Peyer's patch (tissue), 4 donors: ENCODE measurements around the gene EXOSC7. TPM values are rescaled to one million over a fixed set of nuclear protein-coding genes. Genes with fewer than 3 reads are reported as not detected.

Experiments
- DNase-seq, 3 donors: peaks; one replicate each; pipeline ENCODE4 v3.0.0-alpha.2; 2017 to 2019
- H3K27ac ChIP-seq, 4 donors: fragments of 200-600 bp; sonication (generic); one replicate each; pipeline ENCODE4 v1.5.1; 2016 to 2019
- H3K27me3 ChIP-seq, 2 donors: fragments of 200-600 bp; sonication (generic); one replicate each; pipeline ENCODE4 v1.5.1; 2019
- H3K36me3 ChIP-seq, 3 donors: fragments of 200-600 bp; sonication (generic); one replicate each; pipeline ENCODE4 v1.5.1; 2016 to 2019
- H3K4me1 ChIP-seq, 4 donors: fragments of 200-600 bp; sonication (generic); one replicate each; pipeline ENCODE4 v1.5.1; 2016 to 2019
- H3K4me3 ChIP-seq, 4 donors: fragments of 200-600 bp; sonication (generic); 1 replicate in 3 of 4; 2 replicates in 1 of 4; pipeline ENCODE4 v1.5.1; 2016 to 2019; ENCODE audit warnings: mild to moderate bottlenecking in 1 of 4
- H3K9me3 ChIP-seq, 4 donors: fragments of 200-600 bp; sonication (generic); one replicate each; pipeline ENCODE4 v1.5.1; 2016 to 2019; ENCODE audit warnings: mild to moderate bottlenecking in 1 of 4
- POLR2A ChIP-seq, 2 donors: fragments of 450-650 bp; IDR thresholded peaks; one replicate each; pipeline ENCODE4 v1.5.1; 2017; ENCODE audit warnings: antibody characterized with exemption in 2 of 2, mild to moderate bottlenecking in 2 of 2, moderate library complexity in 2 of 2
- total RNA-seq, 4 donors: library from RNA; depleted of rRNA; stranded (reverse); fragments of >200 nt; gene quantifications; one replicate each; pipeline ENCODE4 v1.1.0, GENCODE V29; 2016
- TF ChIP-seq, protein P1 (sequence below), 6 experiments: fragments of 450-650 bp in 4 of 6; fragments of 200-600 bp in 2 of 6; sonication (generic) in 1 of 6; IDR thresholded peaks; one replicate each; pipeline ENCODE4 v1.5.1; 2017 to 2019; ENCODE audit warnings: antibody characterized with exemption in 6 of 6, mild to moderate bottlenecking in 3 of 6, moderate library complexity in 1 of 6

Gene EXOSC7
- total RNA-seq, 4 donors from 2014 or later = 19.8 to 66.0 (median 28.6) TPM

DNA sequence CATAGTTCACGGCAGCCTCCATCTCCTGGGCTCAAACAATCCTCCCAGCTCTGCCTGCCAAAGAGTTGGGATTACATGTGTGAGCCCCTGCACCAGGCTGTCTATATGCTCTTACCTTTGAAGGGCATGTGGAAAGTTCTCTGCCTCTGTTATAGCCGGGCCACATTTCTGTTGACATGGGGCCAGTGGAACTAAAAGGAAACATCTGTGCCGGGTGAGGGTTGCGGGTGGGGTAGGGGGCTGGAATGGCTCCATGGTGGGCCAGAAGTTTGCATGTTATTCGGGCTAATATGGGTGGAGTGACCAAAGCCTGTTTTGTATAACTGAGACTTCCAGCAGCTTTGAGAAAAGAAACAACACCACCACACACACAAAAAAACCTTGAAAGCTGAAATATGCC lies 41.8 kb downstream of the EXOSC7 start:
- no peak for TF ChIP-seq POLR2A (IDR thresholded peaks at IDR 0.05)
- TF ChIP-seq, protein P1, sequence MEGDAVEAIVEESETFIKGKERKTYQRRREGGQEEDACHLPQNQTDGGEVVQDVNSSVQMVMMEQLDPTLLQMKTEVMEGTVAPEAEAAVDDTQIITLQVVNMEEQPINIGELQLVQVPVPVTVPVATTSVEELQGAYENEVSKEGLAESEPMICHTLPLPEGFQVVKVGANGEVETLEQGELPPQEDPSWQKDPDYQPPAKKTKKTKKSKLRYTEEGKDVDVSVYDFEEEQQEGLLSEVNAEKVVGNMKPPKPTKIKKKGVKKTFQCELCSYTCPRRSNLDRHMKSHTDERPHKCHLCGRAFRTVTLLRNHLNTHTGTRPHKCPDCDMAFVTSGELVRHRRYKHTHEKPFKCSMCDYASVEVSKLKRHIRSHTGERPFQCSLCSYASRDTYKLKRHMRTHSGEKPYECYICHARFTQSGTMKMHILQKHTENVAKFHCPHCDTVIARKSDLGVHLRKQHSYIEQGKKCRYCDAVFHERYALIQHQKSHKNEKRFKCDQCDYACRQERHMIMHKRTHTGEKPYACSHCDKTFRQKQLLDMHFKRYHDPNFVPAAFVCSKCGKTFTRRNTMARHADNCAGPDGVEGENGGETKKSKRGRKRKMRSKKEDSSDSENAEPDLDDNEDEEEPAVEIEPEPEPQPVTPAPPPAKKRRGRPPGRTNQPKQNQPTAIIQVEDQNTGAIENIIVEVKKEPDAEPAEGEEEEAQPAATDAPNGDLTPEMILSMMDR (IDR thresholded peaks at IDR 0.05) = no peak
- H3K9me3 ChIP-seq = no peaks in the 10 kb centered on the region
- no peak for DNase-seq

DNA sequence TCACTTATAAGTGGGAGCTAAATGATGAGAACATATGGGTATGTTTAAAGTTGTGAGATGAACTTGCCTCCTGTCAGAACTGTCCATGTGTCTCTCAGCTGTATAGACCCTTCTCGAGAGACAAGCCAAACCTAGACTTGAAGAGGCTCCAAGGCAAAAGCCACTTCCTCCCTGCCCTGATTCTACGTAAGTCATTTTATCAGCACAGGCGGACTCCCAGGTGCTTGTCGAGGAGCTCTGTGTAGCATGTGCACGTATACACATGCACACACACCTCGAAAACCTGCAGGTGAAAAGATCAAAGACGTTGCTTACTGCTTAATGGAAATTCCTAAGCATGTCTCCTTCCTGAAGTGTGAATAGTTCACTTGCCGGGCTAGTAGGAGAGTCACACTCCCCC lies 44.5 kb downstream of the EXOSC7 start:
- no peak for TF ChIP-seq POLR2A (IDR thresholded peaks at IDR 0.05)
- TF ChIP-seq, protein P1 (IDR thresholded peaks at IDR 0.05) = no peak
- H3K27me3 ChIP-seq = no peaks in the 10 kb centered on the region
- no peak overlapping the region for H3K4me3 ChIP-seq
- no peaks in the 10 kb centered on the region for H3K36me3 ChIP-seq
- no peaks in the 10 kb centered on the region for H3K9me3 ChIP-seq
- H3K4me1 ChIP-seq = peaks cover 0 to 6% (median 0%) of the 10 kb centered on the region in 4 donors
- no peak for DNase-seq
- H3K27ac ChIP-seq = no peak overlapping the region

More for the DNA sequence above, 41.8 kb downstream of the EXOSC7 start:
- Histone ChIP-seq H3K36me3 (no peaks in the 10 kb centered on the region), H3K4me3 (no peak overlapping the region), H3K27ac (no peak overlapping the region), H3K4me1 (no peaks in the 10 kb centered on the region), H3K27me3 (no peaks in the 10 kb centered on the region)

DNA sequence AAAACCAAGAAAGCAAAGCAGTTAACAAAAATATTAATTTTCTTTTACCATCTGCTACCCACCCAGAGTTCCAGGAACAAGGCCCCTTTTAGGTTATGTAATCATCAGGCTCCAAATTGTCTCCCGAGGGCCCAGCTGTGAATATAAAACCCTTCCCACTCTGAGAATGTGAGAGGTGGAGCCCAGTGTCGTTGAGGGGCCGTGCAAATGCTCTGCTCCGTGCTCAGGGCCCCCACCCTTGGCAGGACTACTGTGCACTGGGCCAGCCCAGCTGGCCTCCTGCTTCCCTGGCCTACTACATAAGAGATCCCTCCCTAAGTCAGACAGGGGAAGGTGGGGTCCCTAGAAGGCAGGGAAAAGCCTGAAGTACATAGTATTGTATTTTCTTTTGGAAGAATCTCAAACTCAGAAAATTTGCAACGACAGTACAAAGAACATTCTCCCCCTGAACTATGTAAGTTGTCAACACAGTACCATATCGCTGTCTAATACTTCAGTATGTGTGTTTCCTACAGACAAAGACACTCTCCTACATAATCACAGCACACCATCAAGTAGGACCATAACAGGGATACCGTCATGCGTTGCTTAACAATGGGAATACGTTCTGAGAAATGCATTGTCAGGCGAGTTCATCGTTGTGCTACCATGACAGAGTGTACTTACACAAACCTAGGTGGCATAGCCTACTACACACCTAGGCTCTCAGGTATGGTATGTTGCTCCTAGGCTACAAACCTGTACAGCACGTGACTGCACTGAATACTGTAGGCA lies 45.7 kb downstream of the EXOSC7 start:
- DNase-seq = no peak
- no peak overlapping the region for H3K27ac ChIP-seq

DNA sequence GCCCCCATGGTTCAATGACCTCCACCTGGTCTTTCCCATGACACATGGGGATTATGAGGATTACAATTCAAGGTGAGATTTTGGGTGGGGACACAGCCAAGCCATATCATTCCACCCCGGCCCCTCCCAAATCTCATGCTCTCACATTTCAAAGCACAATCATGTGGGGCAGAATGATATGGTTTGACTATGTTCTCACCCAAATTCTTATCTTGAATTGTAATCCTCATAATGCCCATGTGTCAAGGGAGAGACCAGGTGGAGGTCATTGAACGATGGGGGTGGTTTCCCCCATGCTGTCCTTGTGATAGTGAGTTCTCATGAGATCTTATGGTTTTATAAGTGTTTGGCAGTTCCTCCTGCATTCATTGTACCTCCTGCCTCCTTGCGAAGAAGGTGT lies 47.6 kb downstream of the EXOSC7 start:
- H3K9me3 ChIP-seq = no peaks in the 10 kb centered on the region
- no peaks in the 10 kb centered on the region for H3K27me3 ChIP-seq
- no peak for DNase-seq
- no peak overlapping the region for H3K27ac ChIP-seq
- TF ChIP-seq, protein P1 (IDR thresholded peaks at IDR 0.05) = no peak
- no peak for TF ChIP-seq POLR2A (IDR thresholded peaks at IDR 0.05)
- H3K4me3 ChIP-seq = no peak overlapping the region
- no peaks in the 10 kb centered on the region for H3K36me3 ChIP-seq
- peaks cover 0 to 6% (median 0%) of the 10 kb centered on the region in 4 donors for H3K4me1 ChIP-seq

More for the DNA sequence above, 45.7 kb downstream of the EXOSC7 start:
- peaks cover 0 to 6% (median 0%) of the 10 kb centered on the region in 4 donors for H3K4me1 ChIP-seq
- H3K9me3 ChIP-seq = no peaks in the 10 kb centered on the region
- TF ChIP-seq POLR2A (IDR thresholded peaks at IDR 0.05) = no peak
- TF ChIP-seq, protein P1 (IDR thresholded peaks at IDR 0.05) = no peak
- H3K36me3 ChIP-seq = no peaks in the 10 kb centered on the region
- no peaks in the 10 kb centered on the region for H3K27me3 ChIP-seq
- H3K4me3 ChIP-seq = no peak overlapping the region

DNA sequence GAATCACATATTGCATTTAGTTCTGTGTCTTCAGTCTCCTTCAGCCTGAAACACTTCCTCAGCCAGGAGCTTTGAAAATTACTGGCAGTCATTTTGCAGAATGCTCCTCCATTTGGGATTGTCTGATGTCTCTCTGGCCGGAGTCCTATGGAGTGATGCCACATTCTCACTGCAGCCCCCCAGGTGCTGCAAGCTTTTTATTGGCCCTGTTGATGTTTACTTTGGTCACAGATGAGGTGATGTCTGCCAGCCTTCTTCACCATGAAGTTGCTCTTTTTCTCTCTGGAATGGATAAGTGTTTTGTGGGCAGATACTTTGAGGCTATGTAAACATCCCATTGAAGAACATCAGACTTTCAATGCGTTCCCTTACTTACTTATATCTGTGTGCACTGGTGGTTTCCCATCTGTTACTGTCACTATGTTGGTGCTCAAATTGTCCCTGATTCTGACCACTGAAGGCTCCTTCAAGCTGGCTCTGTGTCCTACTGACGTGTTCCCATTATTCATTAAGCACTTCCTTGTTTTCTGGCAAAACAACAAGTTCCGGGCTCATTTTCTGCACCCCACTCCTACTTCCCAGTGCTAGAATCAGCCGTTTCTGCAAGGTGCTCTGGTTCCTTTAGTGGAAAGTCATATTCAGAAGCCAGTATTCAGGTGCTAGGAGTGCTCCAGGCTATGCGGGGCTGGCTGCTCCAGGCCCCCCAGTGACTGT lies 48.7 kb downstream of the EXOSC7 start:
- H3K4me3 ChIP-seq = no peak overlapping the region
- no peaks in the 10 kb centered on the region for H3K36me3 ChIP-seq
- no peak for DNase-seq
- no peak for TF ChIP-seq POLR2A (IDR thresholded peaks at IDR 0.05)
- TF ChIP-seq, protein P1 (IDR thresholded peaks at IDR 0.05) = no peak
- H3K27ac ChIP-seq = peak overlapping the region in 2 of 4 donors; percentile 53 to 56
- no peaks in the 10 kb centered on the region for H3K27me3 ChIP-seq
- H3K9me3 ChIP-seq = no peaks in the 10 kb centered on the region
- peaks cover 0 to 6% (median 0%) of the 10 kb centered on the region in 4 donors for H3K4me1 ChIP-seq
